Measurements from ENCODE around the gene AFAP1. TPM values are rescaled to one million over a fixed set of nuclear protein-coding genes. Genes with fewer than 3 reads are reported as not detected.

AFAP1 gene
- total RNA-seq, 1 experiment from 2014 or later, result 23.6 TPM

GRCh38 chr4:7727749-7728148 lies 211.9 kb downstream of the AFAP1 start (continued):
- no peak for TF ChIP-seq FOXJ3 (CRISPR knock-in tag; IDR thresholded peaks at IDR 0.05; ENCODE audit: borderline replicate concordance)
- no peak for TF ChIP-seq ARID4B (CRISPR knock-in tag; IDR thresholded peaks at IDR 0.05; ENCODE audit: borderline replicate concordance)
- TF ChIP-seq USF2 (CRISPR knock-in tag; IDR thresholded peaks at IDR 0.05), result no peak
- TF ChIP-seq CREM (CRISPR knock-in tag; IDR thresholded peaks at IDR 0.05), result no peak
- TF ChIP-seq FOXK1 (CRISPR knock-in tag; IDR thresholded peaks at IDR 0.05), result no peak
- no peak for TF ChIP-seq TP53 (CRISPR knock-in tag; IDR thresholded peaks at IDR 0.05)

- no peak overlapping the region for H3K27ac Mint-ChIP-seq
- no peak for DNase-seq (ENCODE audit: low spot score)
- no peaks in the 10 kb centered on the region for H3K27me3 Mint-ChIP-seq (ENCODE audit: low read depth)
- no peaks in the 10 kb centered on the region for H3K4me1 Mint-ChIP-seq
- POLR2A ChIA-PET, result no interaction called here
- ATAC-seq, result no peak
- CTCF ChIA-PET, result no interaction called here
- no peak overlapping the region for H3K4me3 Mint-ChIP-seq
- H3K9me3 Mint-ChIP-seq, result peaks cover 12% of the 10 kb centered on the region
- no peak for TF ChIP-seq ATF6 (CRISPR knock-in tag; IDR thresholded peaks at IDR 0.05)
- no peak for TF ChIP-seq ZNF512 (CRISPR knock-in tag; IDR thresholded peaks at IDR 0.05; ENCODE audit: borderline replicate concordance)
- TF ChIP-seq PRDM15 (CRISPR knock-in tag; IDR thresholded peaks at IDR 0.05), result no peak
- no peak for TF ChIP-seq SP1 (CRISPR knock-in tag; conservative IDR thresholded peaks at IDR 0.05)
- no peaks in the 10 kb centered on the region; the same call in 1 of the 2 replicates for H3K36me3 Mint-ChIP-seq
Observed at GRCh38 chr4:7726665-7727413, 212.8 kb downstream of the AFAP1 start.
